SK-N-SH treated with all-trans-retinoic acid at 6 μM for 48 hours (cell line): ENCODE measurements around the gene CD320.

Experiments
- ARNTL ChIP-seq: fragments of 450-650 bp; formaldehyde crosslinking; IDR thresholded peaks from 2 replicates; pipeline ENCODE4 v1.5.0; 2020; ENCODE audit warnings: low read depth, mild to moderate bottlenecking, moderate library complexity, borderline replicate concordance
- CSDC2 ChIP-seq: fragments of 250-450 bp; sonication (Bioruptor Pico); IDR thresholded peaks from 2 replicates; pipeline ENCODE4 v1.5.0; 2020; ENCODE audit warnings: mild to moderate bottlenecking, moderate library complexity
- GLIS3 ChIP-seq: fragments of 250-450 bp; sonication (Bioruptor Pico); IDR thresholded peaks from 2 replicates; pipeline ENCODE4 v1.5.0; 2020; ENCODE audit warnings: mild to moderate bottlenecking, moderate library complexity
- ISL1 ChIP-seq: fragments of 250-450 bp; sonication (Bioruptor Pico); IDR thresholded peaks from 2 replicates; pipeline ENCODE4 v2.1.2; 2022; ENCODE audit warnings: mild to moderate bottlenecking, moderate library complexity
- TCF4 ChIP-seq: fragments of 250-450 bp; sonication (Bioruptor Pico); IDR thresholded peaks from 2 replicates; pipeline ENCODE4 v1.8.0; 2021; ENCODE audit warnings: mild to moderate bottlenecking, moderate library complexity, borderline replicate concordance
- ZNF565 ChIP-seq: fragments of 450-650 bp; formaldehyde crosslinking; conservative IDR thresholded peaks from 2 replicates; pipeline ENCODE4 v1.5.0; 2020; ENCODE audit warnings: low read depth, mild to moderate bottlenecking, moderate library complexity
- ZNF70 ChIP-seq: fragments of 450-650 bp; formaldehyde crosslinking; IDR thresholded peaks from 2 replicates; pipeline ENCODE4 v1.5.0; 2020; ENCODE audit warnings: mild to moderate bottlenecking, moderate library complexity
- ZNF8 ChIP-seq: fragments of 450-650 bp; formaldehyde crosslinking; IDR thresholded peaks from 2 replicates; pipeline ENCODE4 v1.5.0; 2020; ENCODE audit warnings: mild to moderate bottlenecking, moderate library complexity
- TF ChIP-seq, protein P1 (sequence below): fragments of 250-450 bp; sonication (Bioruptor Pico); IDR thresholded peaks from 2 replicates; pipeline ENCODE4 v1.8.0; 2021; ENCODE audit warnings: low read depth, mild to moderate bottlenecking, moderate library complexity, borderline replicate concordance
- TF ChIP-seq, protein P2 (sequence below): fragments of 250-450 bp; sonication (Bioruptor Pico); IDR thresholded peaks from 2 replicates; pipeline ENCODE4 v1.5.1; 2021; ENCODE audit warnings: mild to moderate bottlenecking, moderate library complexity
- TF ChIP-seq, protein P3 (sequence below): fragments of 250-450 bp; sonication (Bioruptor Pico); IDR thresholded peaks from 2 replicates; pipeline ENCODE4 v1.8.0; 2020; ENCODE audit warnings: mild to moderate bottlenecking, moderate library complexity, borderline replicate concordance

DNA sequence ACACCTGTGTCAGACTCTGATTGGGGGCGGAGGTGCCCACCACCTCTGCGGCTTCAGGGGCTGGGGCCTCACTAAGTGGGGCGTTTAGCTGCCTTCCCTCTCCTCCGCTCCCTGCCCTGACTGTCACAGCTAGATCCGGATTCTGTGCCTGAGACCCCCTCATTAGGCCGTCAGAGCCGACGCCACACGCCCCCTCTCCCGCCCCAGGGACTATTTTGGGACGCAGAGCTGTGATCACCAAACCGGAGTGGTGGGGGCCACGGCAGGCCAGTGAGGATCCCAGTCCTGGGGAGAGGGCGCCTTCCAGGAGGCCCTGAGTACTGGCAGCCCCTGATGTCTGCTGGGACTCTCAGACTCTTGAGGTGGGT lies 34.1 kb upstream of the CD320 start:
- TF ChIP-seq CSDC2 (CRISPR knock-in tag) (no peak), ISL1 (CRISPR knock-in tag) (no peak), ZNF70 (no peak), ARNTL (CRISPR knock-in tag) (no peak), ZNF565 (CRISPR knock-in tag) (no peak), ZNF8 (no peak), TCF4 (CRISPR knock-in tag) (no peak), GLIS3 (CRISPR knock-in tag) (no peak)
- TF ChIP-seq, protein P1, sequence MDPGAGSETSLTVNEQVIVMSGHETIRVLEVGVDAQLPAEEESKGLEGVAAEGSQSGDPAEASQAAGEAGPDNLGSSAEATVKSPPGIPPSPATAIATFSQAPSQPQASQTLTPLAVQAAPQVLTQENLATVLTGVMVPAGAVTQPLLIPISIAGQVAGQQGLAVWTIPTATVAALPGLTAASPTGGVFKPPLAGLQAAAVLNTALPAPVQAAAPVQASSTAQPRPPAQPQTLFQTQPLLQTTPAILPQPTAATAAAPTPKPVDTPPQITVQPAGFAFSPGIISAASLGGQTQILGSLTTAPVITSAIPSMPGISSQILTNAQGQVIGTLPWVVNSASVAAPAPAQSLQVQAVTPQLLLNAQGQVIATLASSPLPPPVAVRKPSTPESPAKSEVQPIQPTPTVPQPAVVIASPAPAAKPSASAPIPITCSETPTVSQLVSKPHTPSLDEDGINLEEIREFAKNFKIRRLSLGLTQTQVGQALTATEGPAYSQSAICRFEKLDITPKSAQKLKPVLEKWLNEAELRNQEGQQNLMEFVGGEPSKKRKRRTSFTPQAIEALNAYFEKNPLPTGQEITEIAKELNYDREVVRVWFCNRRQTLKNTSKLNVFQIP (CRISPR knock-in tag): no peak
- TF ChIP-seq, protein P2, sequence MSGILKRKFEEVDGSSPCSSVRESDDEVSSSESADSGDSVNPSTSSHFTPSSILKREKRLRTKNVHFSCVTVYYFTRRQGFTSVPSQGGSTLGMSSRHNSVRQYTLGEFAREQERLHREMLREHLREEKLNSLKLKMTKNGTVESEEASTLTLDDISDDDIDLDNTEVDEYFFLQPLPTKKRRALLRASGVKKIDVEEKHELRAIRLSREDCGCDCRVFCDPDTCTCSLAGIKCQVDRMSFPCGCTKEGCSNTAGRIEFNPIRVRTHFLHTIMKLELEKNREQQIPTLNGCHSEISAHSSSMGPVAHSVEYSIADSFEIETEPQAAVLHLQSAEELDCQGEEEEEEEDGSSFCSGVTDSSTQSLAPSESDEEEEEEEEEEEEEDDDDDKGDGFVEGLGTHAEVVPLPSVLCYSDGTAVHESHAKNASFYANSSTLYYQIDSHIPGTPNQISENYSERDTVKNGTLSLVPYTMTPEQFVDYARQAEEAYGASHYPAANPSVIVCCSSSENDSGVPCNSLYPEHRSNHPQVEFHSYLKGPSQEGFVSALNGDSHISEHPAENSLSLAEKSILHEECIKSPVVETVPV (CRISPR knock-in tag): no peak
- TF ChIP-seq, protein P3, sequence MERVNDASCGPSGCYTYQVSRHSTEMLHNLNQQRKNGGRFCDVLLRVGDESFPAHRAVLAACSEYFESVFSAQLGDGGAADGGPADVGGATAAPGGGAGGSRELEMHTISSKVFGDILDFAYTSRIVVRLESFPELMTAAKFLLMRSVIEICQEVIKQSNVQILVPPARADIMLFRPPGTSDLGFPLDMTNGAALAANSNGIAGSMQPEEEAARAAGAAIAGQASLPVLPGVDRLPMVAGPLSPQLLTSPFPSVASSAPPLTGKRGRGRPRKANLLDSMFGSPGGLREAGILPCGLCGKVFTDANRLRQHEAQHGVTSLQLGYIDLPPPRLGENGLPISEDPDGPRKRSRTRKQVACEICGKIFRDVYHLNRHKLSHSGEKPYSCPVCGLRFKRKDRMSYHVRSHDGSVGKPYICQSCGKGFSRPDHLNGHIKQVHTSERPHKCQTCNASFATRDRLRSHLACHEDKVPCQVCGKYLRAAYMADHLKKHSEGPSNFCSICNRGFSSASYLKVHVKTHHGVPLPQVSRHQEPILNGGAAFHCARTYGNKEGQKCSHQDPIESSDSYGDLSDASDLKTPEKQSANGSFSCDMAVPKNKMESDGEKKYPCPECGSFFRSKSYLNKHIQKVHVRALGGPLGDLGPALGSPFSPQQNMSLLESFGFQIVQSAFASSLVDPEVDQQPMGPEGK (CRISPR knock-in tag): no peak
